ENCODE data around the gene CDK14.
"Not testable (repeated sequence)": the region's sequence is repeated elsewhere in the genome, so short reads cannot be mapped to it uniquely, and the experiment has no call there.

CDK14 gene

DNA sequence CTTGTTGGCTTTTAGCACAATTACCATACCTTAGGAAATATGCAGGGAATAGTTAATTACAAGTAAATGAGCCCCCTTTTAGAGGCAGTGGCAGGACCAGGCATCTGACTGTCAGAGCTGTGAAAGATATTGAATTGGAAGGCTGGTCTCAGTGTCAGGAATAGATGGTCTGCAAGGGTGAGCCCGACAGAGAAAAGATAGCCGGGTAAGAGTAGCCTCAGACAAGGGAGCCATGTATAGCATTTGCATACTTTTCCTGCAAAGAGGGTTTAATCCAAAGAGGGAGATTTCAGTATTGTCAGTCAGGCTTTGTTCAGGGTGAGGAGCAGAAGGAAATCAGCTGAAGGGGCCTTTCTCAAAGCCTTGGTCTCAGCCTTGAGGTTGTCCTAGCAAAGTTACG lies 539.2 kb downstream of the CDK14 start:
- no peak for DNase-seq

DNA sequence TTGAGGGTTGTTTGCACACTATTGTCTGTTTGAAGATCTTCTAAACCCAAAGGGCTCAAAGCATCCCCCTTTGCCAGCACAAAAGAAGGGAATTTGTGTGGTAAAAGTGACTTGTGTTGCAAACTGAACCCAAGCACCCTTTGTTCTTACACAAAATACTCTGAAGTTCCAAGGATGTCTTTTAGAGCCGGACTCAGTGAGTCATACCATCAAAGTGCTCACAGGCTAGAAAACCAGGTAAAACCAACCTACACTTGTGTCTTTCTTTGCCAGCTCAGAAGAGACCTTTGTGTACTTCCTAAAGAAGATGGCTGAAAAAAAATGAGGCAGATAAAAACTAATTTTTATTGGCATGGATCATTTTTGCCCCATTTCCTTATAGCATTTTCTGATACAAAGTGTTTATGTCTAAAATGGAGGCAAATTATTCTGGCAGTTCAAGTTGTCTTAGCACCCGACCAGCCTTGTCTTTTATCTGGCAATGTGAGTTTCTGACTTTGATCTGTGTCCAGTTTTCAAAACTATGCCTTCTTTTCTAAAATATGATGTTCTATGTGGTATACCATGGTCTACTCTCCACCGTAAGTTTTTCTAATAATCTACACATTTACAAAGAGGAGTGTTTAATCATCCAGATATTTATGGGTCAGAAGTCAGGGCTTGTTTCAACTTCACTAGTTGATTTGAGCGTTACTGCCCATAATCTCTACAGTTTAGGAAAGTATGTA lies 539.7 kb downstream of the CDK14 start:
- DNase-seq: no peak

GRCh38 chr7:91137153-91137787 lies 541.1 kb downstream of the CDK14 start:
- no peak for DNase-seq

- no peak for DNase-seq
Observed at GRCh38 chr7:91137788-91138368, 541.8 kb downstream of the CDK14 start.

DNA sequence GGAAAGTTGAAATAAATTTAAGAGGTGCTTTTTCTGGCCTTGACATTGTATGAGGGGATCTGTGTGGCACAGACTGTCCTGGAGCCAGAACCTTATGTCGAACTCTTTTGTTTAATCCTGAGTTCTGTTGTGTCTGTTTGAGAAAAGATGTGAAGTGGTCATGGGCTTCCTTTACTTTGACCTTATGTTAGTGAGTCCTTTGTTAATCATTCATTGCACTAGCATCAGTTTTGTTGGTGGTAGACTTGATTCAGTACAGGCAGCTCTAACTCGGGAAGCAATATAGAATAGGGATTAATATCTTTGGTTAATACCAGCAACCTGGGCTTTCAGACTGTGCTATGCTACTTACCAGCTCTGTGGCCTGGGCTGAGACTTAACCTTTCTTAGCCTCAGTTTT lies 544.2 kb downstream of the CDK14 start:
- DNase-seq: no peak

- no peak for DNase-seq
Observed at GRCh38 chr7:91140982-91141381, 544.9 kb downstream of the CDK14 start.

- no peak for DNase-seq
Observed at GRCh38 chr7:91142743-91143142, 546.6 kb downstream of the CDK14 start.

GRCh38 chr7:91149341-91150246 lies 553.5 kb downstream of the CDK14 start:
- no peak for DNase-seq

DNA sequence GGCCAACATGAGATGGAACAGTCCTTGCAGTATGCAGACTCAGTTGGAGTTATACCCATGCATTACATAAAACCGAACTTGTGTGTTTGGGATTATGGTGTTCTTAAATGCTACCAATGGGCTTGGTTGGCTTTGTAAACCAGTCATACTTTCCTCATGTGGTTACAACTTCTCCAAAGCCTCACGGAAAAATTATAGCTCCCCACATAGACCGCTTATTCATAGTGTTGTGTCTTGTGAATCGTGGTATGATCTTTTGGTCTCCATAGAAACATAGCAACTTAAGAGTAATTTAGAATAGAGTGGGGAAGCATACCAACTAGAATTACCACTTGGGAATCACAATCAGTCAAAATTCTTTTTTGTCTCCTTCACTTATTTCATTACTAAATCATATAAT lies 555.8 kb downstream of the CDK14 start:
- no peak for DNase-seq

DNA sequence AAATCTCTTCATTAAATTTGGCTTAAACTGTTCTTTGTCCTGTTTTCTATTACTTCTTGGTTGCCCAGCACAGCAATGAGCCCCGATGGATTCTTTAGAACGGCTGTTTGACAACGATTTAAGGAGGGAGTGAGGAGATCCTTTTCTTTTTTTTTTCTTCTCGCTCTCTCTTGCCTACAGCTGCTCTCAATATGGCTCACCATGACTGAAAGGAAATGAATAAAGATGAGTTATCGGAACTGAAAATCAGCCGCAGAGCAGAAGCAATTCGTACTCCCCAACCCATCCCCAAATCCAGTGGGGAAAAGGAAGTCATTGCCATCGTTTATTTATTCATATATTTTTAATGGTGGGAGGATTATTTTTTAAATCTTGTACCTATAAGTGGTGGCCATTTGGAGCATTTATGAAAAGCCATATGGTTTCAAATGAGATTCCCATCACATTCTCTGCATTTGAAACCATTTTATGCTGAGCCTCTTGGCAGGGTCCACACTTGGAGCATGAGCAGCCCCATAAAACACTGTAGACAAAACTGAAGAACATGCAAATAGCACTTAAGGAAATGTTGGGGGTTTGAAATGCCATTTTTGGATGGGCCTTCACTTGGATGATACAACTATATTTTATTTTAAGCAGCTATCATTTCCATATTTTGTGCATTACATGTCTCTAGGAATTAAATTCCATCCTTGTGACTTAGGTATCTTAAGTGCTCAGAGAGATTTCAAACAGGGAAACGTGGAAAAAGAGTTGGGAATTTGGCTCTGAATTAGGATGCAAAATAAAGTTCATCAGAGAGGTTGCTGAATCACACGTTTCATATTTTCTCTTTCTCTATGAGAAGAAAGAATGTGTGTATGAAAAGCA lies 560.4 kb downstream of the CDK14 start:
- DNase-seq: no peak

GRCh38 chr7:91157579-91158320 lies 561.6 kb downstream of the CDK14 start:
- DNase-seq: no peak

DNA sequence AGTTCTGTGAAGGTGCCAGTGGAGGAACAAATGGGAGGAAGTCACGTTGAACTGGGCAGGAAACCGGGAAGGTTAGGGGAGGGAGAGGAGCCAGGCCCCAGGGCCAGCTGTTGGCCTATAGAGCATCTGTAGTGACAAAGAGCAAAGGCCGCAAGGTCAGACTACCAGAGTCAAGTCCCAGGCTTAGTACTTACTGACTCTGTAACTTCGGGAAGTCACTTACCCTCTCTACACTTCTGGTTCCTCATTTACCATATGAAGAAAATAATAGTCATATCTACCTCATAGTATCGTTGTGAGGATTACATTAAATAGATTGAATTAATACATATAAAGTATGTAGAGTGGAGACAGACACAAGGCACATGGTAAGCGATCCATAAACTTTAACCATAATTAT lies 566.3 kb downstream of the CDK14 start:
- DNase-seq: no peak

- DNase-seq: no peak
Observed at GRCh38 chr7:91164506-91164905, 568.4 kb downstream of the CDK14 start.

- no peak for DNase-seq
Observed at GRCh38 chr7:91165006-91165845, 569.1 kb downstream of the CDK14 start.

DNA sequence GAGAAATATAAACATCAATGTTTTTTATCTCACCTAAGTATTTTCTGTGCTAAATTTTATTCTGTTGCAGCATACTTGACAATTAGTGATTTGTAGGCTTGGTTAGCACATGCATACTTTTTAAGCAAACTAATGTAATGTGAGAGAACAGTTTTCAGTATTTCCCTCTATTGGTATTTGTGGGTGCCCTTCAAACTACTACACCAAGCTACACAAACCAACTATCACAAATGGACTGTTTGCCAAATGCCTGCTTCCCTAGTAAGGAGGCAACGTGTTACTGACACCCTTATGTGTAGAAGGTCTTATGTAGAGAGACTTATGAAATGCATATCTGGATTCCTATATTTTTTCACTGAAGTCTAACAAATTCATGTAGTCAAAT lies 569.7 kb downstream of the CDK14 start:
- no peak for DNase-seq

DNA sequence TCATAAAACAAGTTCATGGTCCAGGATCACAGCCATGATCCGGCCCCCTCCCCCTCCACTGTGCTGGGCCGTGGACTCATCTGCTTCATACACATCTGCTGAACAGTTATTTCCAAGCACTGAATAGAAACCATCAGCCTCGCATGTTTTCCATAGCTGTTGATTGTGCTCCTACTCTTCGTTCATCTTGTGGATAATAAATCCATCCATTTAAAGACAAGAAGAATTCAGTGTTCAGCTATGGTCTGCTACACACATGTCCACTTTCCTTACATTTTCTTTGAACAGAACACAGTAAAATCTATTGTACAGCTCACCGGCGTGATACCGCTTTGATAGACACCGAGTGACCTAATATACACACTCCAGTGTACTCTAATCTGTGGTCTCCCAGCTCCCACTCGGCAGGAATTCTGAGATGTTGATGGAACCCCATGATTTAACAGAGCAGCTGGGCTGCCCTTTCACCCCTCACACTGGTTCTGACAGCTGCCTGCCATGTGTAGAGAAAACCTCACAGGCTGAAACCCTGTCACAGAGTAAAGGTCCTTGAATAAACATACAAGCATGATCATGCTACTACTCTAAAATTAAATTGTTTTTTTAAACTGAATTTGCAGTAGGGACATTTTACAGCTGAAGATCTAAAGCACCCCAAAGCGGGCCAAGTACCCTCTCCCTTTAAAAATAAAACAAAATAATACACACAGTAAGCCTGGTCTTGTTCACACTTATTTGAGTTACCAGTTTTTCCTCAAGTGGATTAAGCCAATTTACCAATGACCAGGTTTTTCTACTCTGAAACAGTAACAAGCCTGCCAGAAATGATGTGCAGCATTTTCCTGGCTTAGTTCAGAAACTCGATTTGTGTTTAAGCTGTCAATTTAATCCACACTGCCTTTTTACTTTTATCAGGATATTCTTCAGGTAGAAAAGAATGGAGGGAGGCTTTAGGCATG lies 573.0 kb downstream of the CDK14 start:
- DNase-seq: no peak

DNA sequence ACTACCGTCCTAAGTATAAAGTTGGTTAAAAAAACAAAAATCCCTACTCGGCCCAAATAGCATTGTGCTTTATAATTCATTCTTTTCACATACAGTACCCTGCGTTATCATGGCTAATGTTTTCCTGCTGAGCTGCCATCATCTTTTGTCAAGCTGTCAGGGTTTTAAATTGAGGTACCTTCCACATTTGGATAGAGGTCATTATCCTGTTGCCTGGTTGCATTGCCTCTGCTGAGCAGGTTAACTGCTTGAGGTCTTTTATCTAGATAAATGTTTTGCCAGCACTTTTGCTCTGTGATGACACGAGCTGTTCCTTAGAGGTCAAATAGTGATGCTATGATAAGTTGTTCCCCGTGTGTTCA lies 573.7 kb downstream of the CDK14 start:
- no peak for DNase-seq

GRCh38 chr7:91173265-91173664 lies 577.1 kb downstream of the CDK14 start:
- DNase-seq: not testable (repeated sequence)

- no peak for DNase-seq
Observed at GRCh38 chr7:91180746-91181145, 584.6 kb downstream of the CDK14 start.

DNA sequence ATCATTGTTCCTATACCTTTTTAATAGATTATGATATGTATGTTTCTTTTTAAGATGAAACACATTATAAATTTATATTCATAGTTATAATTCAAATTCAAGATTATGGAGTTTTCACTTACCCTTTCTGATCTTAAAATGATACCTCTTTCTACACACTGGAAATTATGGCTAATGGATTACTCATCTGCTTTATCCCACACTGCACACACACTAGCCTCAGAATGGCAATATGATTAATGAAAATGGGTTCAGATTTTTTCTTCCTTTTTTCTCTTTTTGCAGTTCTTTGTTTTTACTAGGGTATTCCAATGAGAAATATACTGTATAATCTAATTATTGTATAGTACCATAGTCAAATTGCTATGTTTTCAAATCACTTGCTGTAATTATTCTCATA lies 585.8 kb downstream of the CDK14 start:
- no peak for DNase-seq
